Measurements from ENCODE around the gene CELA2A. TPM values are rescaled to one million over a fixed set of nuclear protein-coding genes. Genes with fewer than 3 reads are reported as not detected.

CELA2A gene
- total and polyA plus RNA-seq, 7 donors, result 0.10 to 2.1 TPM; not detected in 5

DNA sequence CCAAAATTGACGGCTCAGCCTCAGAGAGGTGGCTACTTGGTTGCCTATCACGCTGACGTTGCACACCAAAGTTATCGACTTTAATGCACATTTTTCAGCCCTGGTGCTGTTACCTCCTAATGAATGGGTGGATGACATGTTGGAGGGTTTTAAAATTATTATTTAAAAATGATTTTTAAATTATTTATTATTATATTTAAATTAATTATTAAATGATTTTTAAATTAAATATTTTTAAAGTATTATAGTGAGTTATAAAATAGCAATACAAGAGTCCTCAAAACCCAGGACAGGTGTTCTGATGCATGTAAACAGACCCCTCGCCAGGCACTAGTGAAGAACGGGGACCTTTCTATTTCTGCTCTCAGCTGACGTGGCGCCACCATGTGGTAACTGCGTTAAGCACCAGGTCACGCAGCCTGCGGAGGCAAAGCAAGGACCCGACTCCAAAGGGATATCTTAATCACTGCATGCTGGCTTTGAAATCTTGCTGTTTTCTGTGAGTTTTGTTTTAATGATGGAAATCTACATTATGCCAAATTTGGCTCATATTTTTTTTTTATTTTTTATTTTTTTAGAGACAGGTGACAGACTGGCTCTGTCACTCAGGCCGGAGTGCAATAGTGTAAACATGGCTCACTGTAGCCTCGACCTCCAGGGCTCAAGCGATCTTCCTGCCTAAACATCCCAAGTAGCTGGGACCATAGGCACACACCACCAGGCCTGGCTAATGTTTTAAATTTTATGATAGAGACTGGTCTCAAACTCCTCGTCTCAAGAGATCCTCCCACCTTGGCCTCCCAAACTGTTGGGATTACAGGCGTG lies 44.9 kb downstream of the CELA2A start:
- Histone ChIP-seq H3K27me3 (ENCODE audit: insufficient read depth in 3 of 3, low read length in 2 of 3) (no peaks in the 10 kb centered on the region), H3K27ac (no peak overlapping the region), H3K9me3 (no peaks in the 10 kb centered on the region), H3K4me3 (no peak overlapping the region), H3K36me3 (ENCODE audit: insufficient read depth in 1 of 2, low read depth in 1 of 2) (peaks cover 0 to 57% of the 10 kb centered on the region in 2 donors), H3K4me1 (no peaks in the 10 kb centered on the region)
- TF ChIP-seq, protein P1, sequence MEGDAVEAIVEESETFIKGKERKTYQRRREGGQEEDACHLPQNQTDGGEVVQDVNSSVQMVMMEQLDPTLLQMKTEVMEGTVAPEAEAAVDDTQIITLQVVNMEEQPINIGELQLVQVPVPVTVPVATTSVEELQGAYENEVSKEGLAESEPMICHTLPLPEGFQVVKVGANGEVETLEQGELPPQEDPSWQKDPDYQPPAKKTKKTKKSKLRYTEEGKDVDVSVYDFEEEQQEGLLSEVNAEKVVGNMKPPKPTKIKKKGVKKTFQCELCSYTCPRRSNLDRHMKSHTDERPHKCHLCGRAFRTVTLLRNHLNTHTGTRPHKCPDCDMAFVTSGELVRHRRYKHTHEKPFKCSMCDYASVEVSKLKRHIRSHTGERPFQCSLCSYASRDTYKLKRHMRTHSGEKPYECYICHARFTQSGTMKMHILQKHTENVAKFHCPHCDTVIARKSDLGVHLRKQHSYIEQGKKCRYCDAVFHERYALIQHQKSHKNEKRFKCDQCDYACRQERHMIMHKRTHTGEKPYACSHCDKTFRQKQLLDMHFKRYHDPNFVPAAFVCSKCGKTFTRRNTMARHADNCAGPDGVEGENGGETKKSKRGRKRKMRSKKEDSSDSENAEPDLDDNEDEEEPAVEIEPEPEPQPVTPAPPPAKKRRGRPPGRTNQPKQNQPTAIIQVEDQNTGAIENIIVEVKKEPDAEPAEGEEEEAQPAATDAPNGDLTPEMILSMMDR (IDR thresholded peaks at IDR 0.05), result peak; percentile 67
- ATAC-seq (peak; percentile 73 to 83 (median 81)), DNase-seq (peak; percentile 57 to 69)
- 58 to 65% (median 61%) methylated on average over 17 of the region's 17 CpGs for WGBS, 3 donors
- intact Hi-C loops (cut with DNase I), result loop anchor here in 1 of 2 donors (10.0 kb wide), 1 partner anchor 177 kb away; no protein-coding TSS in a partner anchor

DNA sequence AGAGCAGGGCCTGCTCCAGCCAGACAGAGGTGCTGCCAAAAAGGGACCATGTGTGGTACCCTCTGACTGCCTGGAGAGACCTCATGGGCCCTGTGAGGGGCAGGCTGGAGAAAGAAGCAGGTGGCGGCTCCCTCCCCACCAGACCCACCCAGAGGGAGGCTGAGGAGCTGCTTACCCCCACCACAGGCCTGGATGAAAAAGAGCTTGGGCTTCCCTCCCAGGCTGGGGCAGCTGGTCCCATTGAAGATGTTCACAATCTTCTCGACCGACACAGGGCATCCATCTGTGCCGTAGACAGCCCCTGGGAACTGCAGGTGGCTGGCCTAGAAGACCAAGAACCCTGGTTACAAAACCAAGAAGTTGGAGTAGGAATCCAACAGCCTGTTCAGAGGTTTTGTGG lies 47.9 kb downstream of the CELA2A start:
- TF ChIP-seq, protein P1 (IDR thresholded peaks at IDR 0.05), result no peak
- Histone ChIP-seq H3K4me3 (no peak overlapping the region), H3K36me3 (ENCODE audit: insufficient read depth in 1 of 2, low read depth in 1 of 2) (peaks cover 0 to 44% of the 10 kb centered on the region in 2 donors), H3K27ac (no peak overlapping the region), H3K27me3 (ENCODE audit: insufficient read depth in 3 of 3, low read length in 2 of 3) (no peaks in the 10 kb centered on the region), H3K9me3 (no peaks in the 10 kb centered on the region), H3K4me1 (no peaks in the 10 kb centered on the region)
- 49 to 68% (median 57%) methylated on average over 4 of the region's 4 CpGs for WGBS, 3 donors
- DNase-seq (no peak), ATAC-seq (no peak)
- intact Hi-C loops (cut with DNase I), result loop anchor here in 1 of 2 donors (10.0 kb wide), 1 partner anchor 180 kb away; no protein-coding TSS in a partner anchor

- H3K4me1 ChIP-seq, result no peaks in the 10 kb centered on the region
- H3K36me3 ChIP-seq (ENCODE audit: insufficient read depth in 1 of 2, low read depth in 1 of 2), result peaks cover 0 to 33% of the 10 kb centered on the region in 2 donors
- no peak for ATAC-seq
- DNase-seq, result no peak
- TF ChIP-seq, protein P1 (IDR thresholded peaks at IDR 0.05), result no peak
- intact Hi-C loops (cut with DNase I), result loop anchor here in 1 of 2 donors (10.0 kb wide), 1 partner anchor 182 kb away; no protein-coding TSS in a partner anchor
- no peaks in the 10 kb centered on the region for H3K27me3 ChIP-seq (ENCODE audit: insufficient read depth in 3 of 3, low read length in 2 of 3)
- H3K27ac ChIP-seq, result no peak overlapping the region
- 93 to 96% (median 95%) methylated on average over 17 of the region's 17 CpGs for WGBS, 3 donors
- H3K9me3 ChIP-seq, result no peaks in the 10 kb centered on the region
- H3K4me3 ChIP-seq, result no peak overlapping the region
Observed at GRCh38 chr1:15506831-15507230, 50.3 kb downstream of the CELA2A start.

DNA sequence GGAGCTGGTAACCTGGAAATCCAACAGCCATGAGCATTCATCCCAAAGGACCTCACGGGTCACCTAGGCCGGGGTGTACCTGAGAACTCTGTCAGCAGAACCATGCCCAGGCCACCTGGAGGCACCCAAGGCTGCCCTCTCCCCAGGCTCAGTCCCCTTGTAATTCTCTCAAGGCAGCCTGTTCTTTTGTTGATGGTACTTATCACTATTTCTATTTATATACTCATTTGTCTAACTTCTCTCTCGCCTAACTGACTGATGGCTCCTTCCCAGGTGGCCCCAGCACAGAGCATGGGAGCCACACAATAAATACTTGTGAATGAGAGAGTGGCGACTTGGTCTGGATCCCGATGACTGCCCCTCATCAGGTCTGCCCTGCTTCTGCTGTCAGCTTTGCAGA lies 50.7 kb downstream of the CELA2A start:
- Histone ChIP-seq H3K27ac (no peak overlapping the region), H3K36me3 (ENCODE audit: insufficient read depth in 1 of 2, low read depth in 1 of 2) (peaks cover 0 to 37% of the 10 kb centered on the region in 2 donors)

More for the DNA sequence above, 50.7 kb downstream of the CELA2A start:
- TF ChIP-seq, protein P1 (IDR thresholded peaks at IDR 0.05), result no peak
- Histone ChIP-seq H3K27me3 (ENCODE audit: insufficient read depth in 3 of 3, low read length in 2 of 3) (no peaks in the 10 kb centered on the region), H3K9me3 (no peaks in the 10 kb centered on the region), H3K4me3 (no peak overlapping the region), H3K4me1 (no peaks in the 10 kb centered on the region)
- whole genome bisulfite sequencing, 3 donors, result 93 to 98% (median 93%) methylated on average over 5 of the region's 5 CpGs
- intact Hi-C loops (cut with DNase I), result loop anchor here in 1 of 2 donors (10.0 kb wide), 1 partner anchor 182 kb away; no protein-coding TSS in a partner anchor
- ATAC-seq (no peak), DNase-seq (no peak)
